Adrenal gland (tissue), 5 donors: ENCODE measurements around the gene HPS4.

Experiments
- CTCF ChIP-seq, 6 experiments: fragments of 450-650 bp in 4 of 6; fragments of 200-600 bp in 2 of 6; sonication (generic) in 1 of 6; IDR thresholded peaks; 1 replicate in 5 of 6; 2 replicates in 1 of 6; pipeline versions ENCODE4 v1.5.1 to v1.8.0; 2016 to 2021; ENCODE audit warnings: antibody characterized with exemption in 6 of 6, mild to moderate bottlenecking in 2 of 6, moderate library complexity in 1 of 6
- POLR2A ChIP-seq, 2 donors: fragments of 450-650 bp; IDR thresholded peaks; one replicate each; pipeline ENCODE4 v1.6.1; 2017; ENCODE audit warnings: antibody characterized with exemption in 2 of 2, mild to moderate bottlenecking in 2 of 2, moderate library complexity in 1 of 2
- donor health status: DM: no; HTN: no; CAD: no.

GRCh38 chr22:26515931-26516330, 32.3 kb upstream of the HPS4 start:
- TF ChIP-seq CTCF (IDR thresholded peaks at IDR 0.05) (no peak), POLR2A (IDR thresholded peaks at IDR 0.05) (no peak)
